Hepatocyte (in vitro differentiated cells): ENCODE measurements around the gene UHRF1. TPM values are rescaled to one million over a fixed set of nuclear protein-coding genes. Genes with fewer than 3 reads are reported as not detected.
"Not testable (repeated sequence)": the region's sequence is repeated elsewhere in the genome, so short reads cannot be mapped to it uniquely, and the experiment has no call there.

Experiments used
- DNase-seq: peaks from one replicate; pipeline ENCODE4 v3.0.0-alpha.2; 2016; ENCODE audit warnings: low spot score
- H2AFZ ChIP-seq: fragments of 200-600 bp; sonication (generic); 2 replicates; pipeline ENCODE4 v1.6.0; 2016; ENCODE audit warnings: antibody characterized with exemption, mild to moderate bottlenecking
- H3K27ac ChIP-seq: fragments of 200-600 bp; sonication (generic); 2 replicates; pipeline ENCODE4 v1.5.1; 2016; ENCODE audit warnings: mild to moderate bottlenecking
- H3K27me3 ChIP-seq: fragments of 200-600 bp; sonication (generic); 2 replicates; pipeline ENCODE4 v1.6.1; 2016
- H3K36me3 ChIP-seq: fragments of 200-600 bp; sonication (generic); replicated peaks from 2 replicates; pipeline ENCODE4 v1.5.1; 2016; ENCODE audit warnings: low read depth; ENCODE audit not compliant: insufficient read depth
- H3K4me1 ChIP-seq: fragments of 200-600 bp; sonication (generic); 2 replicates; pipeline ENCODE4 v1.5.1; 2016; ENCODE audit warnings: mild to moderate bottlenecking, moderate library complexity; ENCODE audit not compliant: insufficient read depth
- H3K4me2 ChIP-seq: fragments of 200-600 bp; sonication (generic); 2 replicates; pipeline ENCODE4 v1.6.0; 2016
- H3K4me3 ChIP-seq: fragments of 200-600 bp; sonication (generic); 2 replicates; pipeline ENCODE4 v1.5.1; 2016; ENCODE audit warnings: mild to moderate bottlenecking
- H3K79me2 ChIP-seq: fragments of 200-600 bp; sonication (generic); 2 replicates; pipeline ENCODE4 v1.6.0; 2017; ENCODE audit warnings: mild to moderate bottlenecking
- H3K9me2 ChIP-seq: fragments of 200-600 bp; sonication (generic); replicated peaks from 2 replicates; pipeline ENCODE4 v1.6.0; 2017; ENCODE audit warnings: mild to moderate bottlenecking; ENCODE audit not compliant: insufficient read depth
- H3K9me3 ChIP-seq: fragments of 200-600 bp; sonication (generic); 2 replicates; pipeline ENCODE4 v1.5.1; 2016; ENCODE audit warnings: low read depth, mild to moderate bottlenecking
- H4K20me1 ChIP-seq: fragments of 200-600 bp; sonication (generic); 2 replicates; pipeline ENCODE4 v1.6.0; 2016; ENCODE audit warnings: mild to moderate bottlenecking; ENCODE audit not compliant: insufficient read depth, poor library complexity, severe bottlenecking
- EZH2 ChIP-seq: fragments of 200-600 bp; sonication (generic); IDR thresholded peaks from 2 replicates; pipeline ENCODE4 v1.6.1; 2016; ENCODE audit warnings: antibody characterized with exemption, mild to moderate bottlenecking, borderline replicate concordance
- EZH2phosphoT487 ChIP-seq: fragments of 200-600 bp; sonication (generic); IDR thresholded peaks from one replicate; pipeline ENCODE4 v1.6.1; 2018; ENCODE audit warnings: antibody characterized with exemption, mild to moderate bottlenecking, low read depth, moderate library complexity; ENCODE audit not compliant: unreplicated experiment, severe bottlenecking
- WGBS: methylation state at CpG from one replicate; pipeline ENCODE4 v1.1.6; 2016; ENCODE audit warnings: low lambda C conversion rate; ENCODE audit errors: missing lambda C conversion rate; 5-methylcytosine and 5-hydroxymethylcytosine counted together
- polyA plus RNA-seq: library from polyadenylated mRNA; unstranded; fragments of >200 nt; fragmentation: Nextera tagmentation; extraction: Ambion mirVana; gene quantifications from 2 replicates; pipeline ENCODE4 v1.2.1, GENCODE V29; 2016
- total RNA-seq: library from RNA; depleted of rRNA; stranded (reverse); fragments of >200 nt; gene quantifications from 2 replicates; pipeline ENCODE4 v1.2.3, GENCODE V29; 2014
- TF ChIP-seq, protein P1 (sequence below): fragments of 200-600 bp; sonication (generic); IDR thresholded peaks from 2 replicates; pipeline ENCODE4 v1.5.1; 2016; ENCODE audit warnings: antibody characterized with exemption, mild to moderate bottlenecking; ENCODE audit not compliant: poor library complexity

UHRF1 gene
- total and polyA plus RNA-seq, 2 experiments from 2014 or later, result 9.9 to 11.5 TPM

DNA sequence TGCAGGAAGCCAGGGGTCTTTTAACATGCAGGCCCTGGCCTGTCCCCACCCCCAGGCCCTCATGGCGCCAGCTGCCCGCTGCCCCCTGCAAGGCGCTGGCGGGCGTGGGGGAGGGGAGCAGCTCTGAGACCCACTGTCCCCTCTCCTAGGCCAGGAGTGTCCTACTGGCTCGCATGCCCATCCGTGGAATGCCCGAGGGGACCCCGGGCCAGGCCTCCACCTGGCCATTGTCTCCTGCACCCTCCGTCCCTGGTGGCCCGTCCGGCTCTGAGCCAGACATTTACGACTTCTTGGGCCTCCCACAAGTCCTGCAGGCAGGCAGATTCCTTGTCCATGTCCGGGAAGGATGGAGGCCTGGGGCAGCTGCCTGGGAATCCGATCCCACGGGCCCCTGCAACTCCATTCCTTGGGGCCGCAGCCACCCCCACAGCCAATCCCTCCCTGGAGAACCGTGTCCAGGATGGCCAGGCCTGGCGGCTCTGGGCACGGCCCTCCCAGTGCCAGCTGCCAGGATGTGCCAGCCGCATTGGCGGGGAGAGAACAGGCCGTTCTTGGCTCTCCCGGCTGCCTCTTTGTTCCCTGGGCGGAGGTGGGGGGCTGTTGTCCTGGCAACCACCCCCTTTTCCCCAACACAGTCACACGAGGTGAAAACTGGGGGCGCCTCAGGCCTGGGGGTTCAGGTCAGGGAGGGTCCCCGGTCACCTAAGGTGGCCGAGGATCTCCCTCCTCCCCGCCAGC lies 31.4 kb upstream of the UHRF1 start:
- peaks cover 5% of the 10 kb centered on the region for H3K4me1 ChIP-seq
- no peak overlapping the region for H3K4me3 ChIP-seq
- 61% methylated on average over 28 of the region's 30 CpGs for WGBS
- H3K79me2 ChIP-seq, result no peaks in the 10 kb centered on the region
- H4K20me1 ChIP-seq, result no peaks in the 10 kb centered on the region
- H3K9me2 ChIP-seq, result no peaks in the 10 kb centered on the region
- no peaks in the 10 kb centered on the region for H3K9me3 ChIP-seq
- peak overlapping the region; percentile 7 for H3K27ac ChIP-seq
- TF ChIP-seq, protein P1, sequence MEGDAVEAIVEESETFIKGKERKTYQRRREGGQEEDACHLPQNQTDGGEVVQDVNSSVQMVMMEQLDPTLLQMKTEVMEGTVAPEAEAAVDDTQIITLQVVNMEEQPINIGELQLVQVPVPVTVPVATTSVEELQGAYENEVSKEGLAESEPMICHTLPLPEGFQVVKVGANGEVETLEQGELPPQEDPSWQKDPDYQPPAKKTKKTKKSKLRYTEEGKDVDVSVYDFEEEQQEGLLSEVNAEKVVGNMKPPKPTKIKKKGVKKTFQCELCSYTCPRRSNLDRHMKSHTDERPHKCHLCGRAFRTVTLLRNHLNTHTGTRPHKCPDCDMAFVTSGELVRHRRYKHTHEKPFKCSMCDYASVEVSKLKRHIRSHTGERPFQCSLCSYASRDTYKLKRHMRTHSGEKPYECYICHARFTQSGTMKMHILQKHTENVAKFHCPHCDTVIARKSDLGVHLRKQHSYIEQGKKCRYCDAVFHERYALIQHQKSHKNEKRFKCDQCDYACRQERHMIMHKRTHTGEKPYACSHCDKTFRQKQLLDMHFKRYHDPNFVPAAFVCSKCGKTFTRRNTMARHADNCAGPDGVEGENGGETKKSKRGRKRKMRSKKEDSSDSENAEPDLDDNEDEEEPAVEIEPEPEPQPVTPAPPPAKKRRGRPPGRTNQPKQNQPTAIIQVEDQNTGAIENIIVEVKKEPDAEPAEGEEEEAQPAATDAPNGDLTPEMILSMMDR, result no peak
- TF ChIP-seq EZH2phosphoT487 (no peak), EZH2 (no peak)
- DNase-seq, result no peak
- H3K36me3 ChIP-seq, result no peaks in the 10 kb centered on the region
- no peaks in the 10 kb centered on the region for H3K27me3 ChIP-seq
- H2AFZ ChIP-seq, result no peak overlapping the region
- H3K4me2 ChIP-seq, result peak overlapping the region; percentile 44

DNA sequence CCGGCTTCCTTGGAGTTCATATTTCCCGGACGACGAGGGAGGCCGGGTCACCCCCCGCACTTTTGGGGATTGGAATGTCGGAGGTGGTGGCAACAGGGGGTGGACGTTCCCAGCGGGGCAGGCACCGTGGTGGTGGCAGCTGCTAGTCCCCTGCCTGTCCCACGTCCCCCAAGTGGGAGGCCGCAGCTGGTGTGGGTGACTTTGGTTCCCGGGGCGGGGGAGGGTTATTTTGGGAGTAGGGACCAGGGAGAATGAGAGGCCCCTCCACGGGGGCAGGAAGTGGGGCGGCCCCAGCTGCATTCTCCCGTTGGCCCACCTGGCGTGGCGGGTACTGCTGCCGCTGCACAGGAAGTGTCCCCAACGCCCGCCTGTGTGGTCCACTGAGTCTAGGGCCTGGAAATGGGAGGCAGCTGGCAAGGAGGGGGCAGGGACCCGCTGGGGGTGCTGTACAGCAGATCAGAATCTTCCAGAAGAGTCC lies 30.8 kb upstream of the UHRF1 start:
- Histone ChIP-seq H2AFZ (no peak overlapping the region), H4K20me1 (no peaks in the 10 kb centered on the region), H3K27me3 (no peaks in the 10 kb centered on the region), H3K9me3 (no peaks in the 10 kb centered on the region), H3K36me3 (no peaks in the 10 kb centered on the region), H3K4me3 (no peak overlapping the region), H3K4me2 (peak overlapping the region; percentile 44), H3K9me2 (no peaks in the 10 kb centered on the region), H3K4me1 (peaks cover 5% of the 10 kb centered on the region), H3K79me2 (no peaks in the 10 kb centered on the region), H3K27ac (peak overlapping the region; percentile 7)
- DNase-seq, result no peak
- TF ChIP-seq, protein P1, result no peak
- TF ChIP-seq EZH2phosphoT487 (no peak), EZH2 (no peak)
- 70% methylated on average over 21 of the region's 23 CpGs for WGBS

DNA sequence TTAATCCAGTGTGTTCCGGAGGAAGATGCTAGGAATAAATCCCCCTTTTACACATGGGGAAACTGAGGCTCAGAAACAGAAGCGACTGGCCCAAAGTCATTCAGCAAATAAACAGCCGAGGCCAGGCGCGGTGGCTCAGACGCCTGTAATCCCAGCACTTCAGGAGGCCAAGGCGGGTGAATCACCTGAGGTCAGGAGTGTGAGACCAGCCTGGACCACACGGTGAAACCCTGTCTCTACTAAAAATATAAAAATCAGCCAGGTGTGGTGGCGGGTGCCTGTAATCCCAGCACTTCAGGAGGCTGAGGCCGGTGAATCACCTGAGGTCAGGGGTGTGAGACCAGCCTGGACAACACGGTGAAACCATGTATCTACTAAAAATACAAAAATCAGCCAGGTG lies 30.3 kb upstream of the UHRF1 start:
- H3K9me3 ChIP-seq, result no peaks in the 10 kb centered on the region
- H3K79me2 ChIP-seq, result no peaks in the 10 kb centered on the region
- no peak overlapping the region for H2AFZ ChIP-seq
- H3K27me3 ChIP-seq, result no peaks in the 10 kb centered on the region
- no peak for DNase-seq
- no peak overlapping the region for H3K4me3 ChIP-seq
- H3K9me2 ChIP-seq, result no peaks in the 10 kb centered on the region
- peaks cover 5% of the 10 kb centered on the region for H3K4me1 ChIP-seq
- no peak overlapping the region for H3K4me2 ChIP-seq
- 90% methylated on average over 11 of the region's 11 CpGs for WGBS
- no peak overlapping the region for H3K27ac ChIP-seq
- no peaks in the 10 kb centered on the region for H4K20me1 ChIP-seq
- TF ChIP-seq EZH2phosphoT487 (no peak), EZH2 (no peak)
- TF ChIP-seq, protein P1, result no peak
- no peaks in the 10 kb centered on the region for H3K36me3 ChIP-seq

DNA sequence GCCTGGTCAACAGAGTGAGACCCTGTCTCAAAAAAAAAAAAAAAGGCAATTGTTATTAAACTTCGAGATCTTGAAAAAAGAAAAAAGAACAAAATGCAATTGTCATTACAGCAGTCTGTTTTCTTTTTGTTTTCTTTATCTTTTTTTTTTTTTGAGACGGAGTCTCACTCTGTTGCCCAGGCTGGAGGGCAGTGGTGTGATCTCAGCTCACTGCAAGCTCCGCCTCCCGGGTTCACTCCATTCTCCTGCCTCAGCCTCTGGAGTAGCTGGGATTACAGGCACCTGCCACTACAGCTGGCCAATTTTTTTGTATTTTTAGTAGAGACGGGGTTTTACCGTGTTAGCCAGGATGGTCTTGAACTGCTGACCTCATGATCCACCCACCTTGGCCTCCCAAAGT lies 26.4 kb upstream of the UHRF1 start:
- WGBS, result 93% methylated on average over 6 of the region's 6 CpGs
- not testable (repeated sequence) for DNase-seq, H3K9me3 ChIP-seq, H2AFZ ChIP-seq, H3K4me1 ChIP-seq, H3K4me3 ChIP-seq, H3K79me2 ChIP-seq, H4K20me1 ChIP-seq, H3K27me3 ChIP-seq, H3K36me3 ChIP-seq, H3K4me2 ChIP-seq, H3K27ac ChIP-seq, H3K9me2 ChIP-seq

DNA sequence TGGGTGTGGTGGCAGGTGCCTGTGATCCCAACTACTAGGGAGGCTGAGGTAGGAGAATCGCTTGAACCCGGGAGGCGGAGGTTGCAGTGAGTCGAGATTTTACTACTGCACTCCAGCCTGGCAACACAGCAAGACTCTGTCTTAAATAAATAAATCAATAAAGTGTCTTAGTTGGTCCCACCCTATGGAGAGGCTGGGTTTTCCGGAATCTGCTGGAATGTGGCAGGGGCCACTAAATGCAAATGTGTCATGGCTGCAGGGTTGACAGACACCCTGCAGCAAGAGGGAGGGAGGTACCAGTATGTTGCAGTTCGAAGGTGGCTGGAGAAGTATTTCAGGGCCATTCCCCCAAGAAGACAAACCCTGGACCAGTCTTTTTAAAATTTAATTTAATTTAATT lies 24.3 kb upstream of the UHRF1 start:
- not testable (repeated sequence) for DNase-seq

DNA sequence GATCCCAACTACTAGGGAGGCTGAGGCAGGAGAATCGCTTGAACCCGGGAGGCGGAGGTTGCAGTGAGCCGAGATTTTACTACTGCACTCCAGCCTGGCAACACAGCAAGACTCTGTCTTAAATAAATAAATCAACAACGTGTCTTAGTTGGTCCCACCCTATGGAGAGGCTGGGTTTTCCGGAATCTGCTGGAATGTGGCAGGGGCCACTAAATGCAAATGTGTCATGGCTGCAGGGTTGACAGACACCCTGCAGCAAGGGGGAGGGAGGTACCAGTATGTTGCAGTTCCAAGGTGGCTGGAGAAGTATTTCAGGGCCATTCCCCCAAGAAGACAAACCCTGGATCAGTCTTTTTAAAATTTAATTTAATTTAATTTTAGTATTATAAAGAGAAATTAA lies 21.5 kb upstream of the UHRF1 start:
- H3K9me2 ChIP-seq, H3K27me3 ChIP-seq, DNase-seq, H3K9me3 ChIP-seq, H3K4me3 ChIP-seq, H3K4me2 ChIP-seq, H2AFZ ChIP-seq, H3K79me2 ChIP-seq, H3K27ac ChIP-seq, H3K36me3 ChIP-seq, H4K20me1 ChIP-seq, H3K4me1 ChIP-seq: not testable (repeated sequence)
- WGBS, result 100% methylated on average over 3 of the region's 6 CpGs

More for the DNA sequence above, 24.3 kb upstream of the UHRF1 start:
- H3K36me3 ChIP-seq, H3K79me2 ChIP-seq, H4K20me1 ChIP-seq, H3K4me2 ChIP-seq, H3K27ac ChIP-seq, H3K9me3 ChIP-seq, H3K9me2 ChIP-seq, H3K4me3 ChIP-seq, H2AFZ ChIP-seq, H3K27me3 ChIP-seq, H3K4me1 ChIP-seq: not testable (repeated sequence)
- 83% methylated on average over 6 of the region's 6 CpGs for WGBS
